8988T (cell line): ENCODE results near the gene TSPAN5.
"Not testable (repeated sequence)": the region's sequence is repeated elsewhere in the genome, so short reads cannot be mapped to it uniquely, and the experiment has no call there.

Experiments used
- DNase-seq: peaks from one replicate; pipeline ENCODE4 v3.0.0; 2011

TSPAN5 gene

DNA sequence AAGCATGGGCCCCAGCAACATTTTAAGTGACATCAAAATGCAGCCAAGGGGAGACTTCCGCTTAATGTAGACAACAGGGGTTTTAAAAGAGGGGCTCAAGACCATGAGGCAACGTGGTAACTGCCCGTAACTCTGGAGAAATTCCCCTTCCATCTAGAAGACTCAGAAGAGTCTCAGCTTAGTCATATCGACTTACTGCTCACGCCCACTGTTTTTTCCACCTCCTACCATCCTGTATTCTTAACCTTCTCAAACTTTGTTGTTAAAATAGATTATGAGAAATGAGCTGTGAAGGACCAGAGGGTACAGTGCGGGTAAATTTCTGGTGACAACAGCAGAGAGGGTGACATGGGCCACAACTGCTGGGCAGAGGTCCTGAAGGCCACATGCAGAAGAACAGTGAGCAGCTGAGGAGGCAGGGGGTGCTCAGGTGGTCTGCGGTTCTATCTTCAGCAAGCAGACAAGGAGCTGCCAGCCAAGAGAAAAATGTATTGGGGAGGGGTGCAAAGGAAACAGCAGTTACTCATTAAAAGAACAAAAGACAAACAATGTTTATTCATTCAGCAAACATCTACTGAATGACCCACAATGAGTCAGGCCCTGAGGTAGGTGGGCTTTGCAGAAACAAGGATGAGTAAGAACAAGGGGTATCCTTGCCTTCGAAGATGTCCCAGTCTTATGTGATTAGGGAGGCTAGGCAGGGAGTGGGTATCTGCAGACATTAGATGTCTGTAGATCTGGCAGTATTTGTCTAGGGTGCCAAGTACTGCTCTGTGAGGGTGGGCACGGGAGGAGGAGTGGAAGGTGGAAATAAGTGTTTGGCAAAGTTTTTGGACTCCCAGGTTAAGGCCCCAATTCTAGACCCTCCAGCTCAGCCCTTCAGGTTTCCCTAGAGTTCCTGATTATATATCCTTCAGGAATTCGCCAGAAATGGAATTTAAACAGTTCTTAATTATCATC, 175.3 kb downstream of the TSPAN5 start:
- no peak for DNase-seq

DNA sequence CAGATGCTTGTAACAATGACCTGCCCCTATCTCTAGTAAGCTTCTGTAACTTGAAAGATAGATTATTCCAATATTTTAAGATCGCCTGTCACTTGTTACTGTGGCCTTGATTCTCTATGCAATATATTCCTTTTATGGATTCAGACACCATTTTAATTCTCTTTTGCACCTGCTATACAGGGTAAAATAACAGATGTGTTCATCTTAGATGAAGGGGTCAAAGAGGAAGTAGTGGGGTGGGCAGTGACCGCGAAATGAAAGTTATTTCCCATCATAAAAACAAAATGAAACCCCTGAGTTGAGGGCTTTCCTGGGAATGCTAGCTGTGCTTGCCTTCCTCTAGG, 175.9 kb downstream of the TSPAN5 start:
- no peak for DNase-seq

DNA sequence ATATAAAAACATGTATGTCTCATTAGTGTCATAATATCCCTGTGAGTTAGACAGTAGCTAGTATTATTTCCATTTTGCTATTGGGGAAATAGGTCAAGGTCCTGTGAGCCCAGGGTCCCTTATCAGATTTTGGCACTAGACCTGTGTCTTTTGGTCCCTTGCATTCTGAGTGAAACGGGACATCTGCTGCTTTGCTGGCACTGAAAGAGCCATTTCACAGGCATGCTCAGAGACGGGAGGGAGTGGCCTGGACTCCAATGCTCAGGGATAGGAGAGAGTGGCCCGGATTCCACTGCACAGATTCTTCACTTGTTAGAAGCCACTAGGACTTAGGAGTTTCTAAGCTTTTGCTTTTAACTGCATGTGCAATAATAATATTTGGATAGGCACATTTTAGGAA, 177.2 kb downstream of the TSPAN5 start:
- no peak for DNase-seq

DNA sequence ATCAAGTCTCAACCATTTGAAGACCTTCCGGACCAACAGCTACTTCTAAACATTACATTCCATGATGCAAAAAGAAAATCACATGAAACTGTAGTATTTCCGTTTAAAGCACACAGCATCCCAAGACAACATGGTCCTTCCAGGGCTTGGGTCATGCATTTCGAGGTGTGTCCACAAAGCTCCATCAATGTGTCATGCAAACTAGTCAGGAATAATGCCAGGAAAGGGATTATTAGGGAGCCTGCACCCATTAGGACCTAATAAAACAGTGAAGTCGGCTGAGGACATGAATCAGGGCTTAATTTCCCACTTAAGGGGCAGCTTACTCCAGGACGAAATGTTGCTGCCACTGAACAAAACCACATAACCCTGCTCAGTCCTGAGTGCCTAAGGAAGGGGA, 177.9 kb downstream of the TSPAN5 start:
- no peak for DNase-seq

DNA sequence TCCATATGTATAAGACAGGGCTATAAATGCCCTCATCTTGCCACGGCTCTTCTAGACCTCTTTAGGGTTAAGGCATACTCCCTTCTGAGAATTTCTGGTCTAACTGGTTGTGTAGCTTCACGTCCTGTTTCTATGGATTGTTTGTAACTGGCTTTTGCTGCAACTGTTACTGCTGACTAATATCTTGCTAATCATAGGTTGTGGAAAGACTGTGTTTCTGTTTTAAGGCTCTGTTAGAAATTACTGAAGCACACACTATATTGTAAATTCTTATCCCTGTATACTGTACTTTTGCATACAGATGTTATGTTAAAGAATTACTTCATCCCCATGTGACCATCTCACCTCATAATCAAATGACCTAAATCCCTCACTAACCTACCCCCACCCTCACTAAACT, 178.8 kb downstream of the TSPAN5 start:
- DNase-seq, result not testable (repeated sequence)

DNA sequence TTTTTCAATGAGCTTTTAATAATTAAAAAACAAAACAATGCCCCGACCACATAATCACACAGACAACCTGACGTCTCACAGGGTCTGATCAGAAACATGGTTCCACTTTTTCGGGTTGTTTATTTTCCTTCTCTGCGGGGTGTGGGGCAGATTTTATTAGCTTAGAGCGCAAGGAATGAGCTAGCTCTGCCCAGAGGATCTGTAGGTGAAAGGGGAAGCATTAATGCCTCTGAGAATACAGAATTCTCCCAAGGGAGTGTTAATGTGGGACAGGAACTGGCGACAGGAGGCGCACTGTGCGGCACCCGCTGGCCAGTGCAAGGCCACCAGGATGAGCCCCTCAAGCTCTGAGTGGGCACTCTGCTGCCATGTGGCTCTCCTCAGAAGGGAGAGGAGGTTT, 181.5 kb downstream of the TSPAN5 start:
- no peak for DNase-seq

DNA sequence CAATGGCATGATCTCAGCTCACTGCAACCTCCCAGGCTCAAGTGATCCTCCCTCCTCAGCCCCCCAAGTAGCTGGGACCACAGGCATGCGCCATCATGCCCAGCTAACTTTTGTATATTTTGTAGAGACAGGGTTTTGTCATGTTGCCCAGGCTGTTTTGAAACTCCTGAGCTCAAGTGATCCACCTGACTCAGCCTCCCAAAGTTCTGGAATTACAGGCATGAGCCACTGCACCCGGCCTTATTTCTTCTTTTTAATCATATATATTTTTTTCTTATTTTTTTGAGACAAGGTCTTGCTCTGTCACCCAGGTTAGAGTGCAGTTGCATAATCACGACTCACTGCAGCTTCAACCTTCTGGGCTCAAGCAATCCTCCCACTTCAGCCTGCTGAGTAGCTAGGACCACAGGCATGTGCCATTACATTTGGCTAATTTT, 184.0 kb downstream of the TSPAN5 start:
- DNase-seq, result no peak

DNA sequence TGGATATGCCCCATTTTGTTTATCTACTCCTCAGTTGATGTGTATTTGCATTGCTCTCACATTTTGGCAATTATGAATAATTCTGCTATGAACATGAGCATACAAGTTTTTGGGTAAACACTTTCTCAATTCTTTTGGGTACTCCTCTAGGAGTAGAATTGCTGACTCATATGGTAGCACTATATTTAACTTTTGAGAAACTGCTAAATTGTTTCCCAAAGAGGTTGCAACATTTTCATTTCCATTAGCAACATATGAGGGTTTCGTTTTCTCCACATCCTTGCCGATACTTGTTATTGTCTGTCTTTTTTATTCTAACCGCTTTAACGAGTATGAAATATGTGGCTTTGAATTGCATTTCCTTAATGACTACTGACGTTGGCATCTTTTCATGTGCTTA, 185.4 kb downstream of the TSPAN5 start:
- DNase-seq, result no peak

DNA sequence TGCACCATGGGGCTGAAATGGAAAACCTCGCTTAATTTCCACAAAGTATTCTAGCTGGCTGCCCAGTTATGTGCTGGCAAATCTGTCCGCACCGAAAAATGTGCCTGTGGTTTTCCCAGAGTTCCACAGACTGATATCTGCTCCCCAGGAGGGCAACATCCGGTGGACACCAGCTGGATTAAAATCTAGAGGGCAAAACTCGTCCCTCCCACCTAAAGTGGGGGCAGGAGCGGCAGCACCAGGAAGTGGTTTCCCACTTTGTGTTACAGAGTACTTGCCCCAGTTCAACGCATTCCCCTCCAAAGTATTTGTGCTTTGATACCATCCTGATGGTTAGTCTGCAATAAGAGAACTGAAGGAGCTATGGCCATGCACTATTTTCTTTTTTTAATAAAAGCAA, 187.6 kb downstream of the TSPAN5 start:
- no peak for DNase-seq

DNA sequence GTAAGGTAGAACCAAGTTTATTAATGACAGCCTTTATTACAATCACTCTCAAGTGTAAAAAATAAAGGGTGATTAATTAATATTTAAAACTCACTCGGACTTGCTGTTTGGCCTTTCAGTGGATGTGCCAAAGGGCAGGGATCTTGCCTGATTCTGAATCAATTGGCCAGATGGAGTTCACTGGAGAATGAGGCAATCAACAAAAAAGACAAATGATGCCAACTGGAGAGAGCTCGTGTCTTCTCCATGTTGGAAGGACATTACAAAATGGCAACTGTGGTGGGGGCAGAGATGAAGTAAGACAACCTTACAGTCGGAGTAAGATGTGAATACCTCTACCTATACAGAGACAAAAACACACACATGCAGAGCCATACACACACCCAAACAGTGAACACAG, 188.0 kb downstream of the TSPAN5 start:
- DNase-seq, result no peak

DNA sequence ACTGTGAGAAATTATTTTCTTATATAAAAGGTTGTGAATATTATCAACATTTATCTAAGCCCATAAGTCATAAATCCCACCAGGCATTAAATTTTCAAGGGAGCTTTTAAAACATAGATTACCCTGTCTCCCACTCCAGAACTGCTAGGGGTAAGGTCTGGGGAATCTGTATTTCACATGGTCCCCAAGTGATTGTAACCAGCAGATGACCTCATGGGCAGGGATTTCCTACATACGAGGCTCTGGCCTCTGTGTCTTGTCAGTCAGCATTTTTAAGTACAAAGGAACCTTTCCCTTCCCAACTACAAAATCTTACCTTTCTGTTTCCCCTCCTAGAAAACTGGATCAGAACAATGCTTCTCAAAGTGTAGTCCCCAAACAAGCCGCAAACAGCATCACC, 188.6 kb downstream of the TSPAN5 start:
- no peak for DNase-seq

DNA sequence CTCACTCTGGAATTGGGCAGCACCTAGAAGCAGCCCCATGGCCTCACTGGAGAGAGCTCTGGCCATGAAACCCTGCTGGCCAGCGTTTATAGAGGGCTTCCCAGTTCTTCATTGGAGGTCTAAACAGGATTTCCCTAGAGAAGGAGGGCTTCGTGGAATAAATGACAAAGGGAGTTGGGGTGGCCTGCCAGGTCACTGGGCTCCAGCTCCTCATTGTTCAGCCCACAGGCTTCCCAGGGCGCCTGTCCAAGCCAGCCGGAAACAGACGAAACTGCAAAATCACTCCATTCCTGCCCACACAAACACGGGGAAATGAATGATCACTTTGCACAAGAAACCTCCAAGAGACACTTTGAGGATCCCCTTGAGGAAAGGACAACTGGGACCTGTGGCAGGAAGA, 189.7 kb downstream of the TSPAN5 start:
- no peak for DNase-seq

DNA sequence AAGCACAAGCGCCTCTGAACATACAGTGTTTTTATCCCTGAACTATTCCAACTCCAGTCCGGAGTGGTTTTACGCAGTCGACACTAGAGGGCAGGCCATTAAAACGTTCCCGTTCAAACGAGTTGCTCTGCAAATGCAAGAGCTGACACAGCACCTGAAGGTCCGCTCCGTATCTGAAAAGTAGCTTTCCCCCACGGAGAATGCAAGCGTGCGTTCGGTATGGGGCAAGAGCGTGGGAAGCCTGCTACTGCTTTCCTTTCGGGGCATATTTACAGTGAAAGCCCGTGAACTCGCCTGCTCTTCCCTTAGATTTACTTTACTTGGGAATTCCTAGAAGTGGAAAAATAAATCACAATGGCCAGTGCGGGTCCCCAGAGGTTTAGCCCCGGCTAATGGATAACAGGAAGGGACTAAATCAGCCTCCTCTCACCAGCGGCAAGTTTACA, 190.8 kb downstream of the TSPAN5 start:
- peak; percentile 39 for DNase-seq

DNA sequence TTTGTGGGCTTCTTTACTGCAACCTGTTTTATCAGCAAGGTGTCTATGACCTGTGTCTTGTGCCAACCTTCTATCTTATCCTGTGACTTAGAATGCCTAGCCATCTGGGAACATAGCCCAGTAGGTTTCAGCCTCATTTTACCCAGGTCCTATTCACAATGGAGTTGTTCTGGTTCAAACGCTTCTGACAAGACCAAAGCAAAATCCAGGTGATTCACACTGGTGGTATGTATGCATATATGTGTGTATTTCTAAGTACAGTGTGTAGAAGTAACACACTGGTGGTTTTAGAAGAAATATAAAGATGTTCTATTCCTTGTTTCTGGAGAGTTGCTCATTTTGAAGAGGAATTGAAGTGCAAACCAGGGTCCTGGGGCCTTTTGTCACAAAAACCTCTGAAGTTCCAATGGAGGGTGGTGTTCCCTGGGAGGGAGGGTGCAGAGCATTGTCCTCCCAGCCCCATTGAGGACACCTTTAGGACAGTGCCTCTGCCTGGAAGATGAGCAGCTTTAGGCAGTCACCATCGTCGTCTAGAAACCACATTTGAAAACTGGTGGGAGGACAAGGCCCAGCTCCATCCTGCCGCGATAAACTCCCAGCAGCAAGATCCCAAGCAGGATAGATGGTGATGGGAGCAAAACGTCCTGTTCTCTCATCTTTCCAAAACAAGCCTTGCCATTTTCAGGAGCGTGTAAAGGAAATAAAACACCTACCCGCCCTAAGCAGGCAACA, 191.4 kb downstream of the TSPAN5 start:
- no peak for DNase-seq

DNA sequence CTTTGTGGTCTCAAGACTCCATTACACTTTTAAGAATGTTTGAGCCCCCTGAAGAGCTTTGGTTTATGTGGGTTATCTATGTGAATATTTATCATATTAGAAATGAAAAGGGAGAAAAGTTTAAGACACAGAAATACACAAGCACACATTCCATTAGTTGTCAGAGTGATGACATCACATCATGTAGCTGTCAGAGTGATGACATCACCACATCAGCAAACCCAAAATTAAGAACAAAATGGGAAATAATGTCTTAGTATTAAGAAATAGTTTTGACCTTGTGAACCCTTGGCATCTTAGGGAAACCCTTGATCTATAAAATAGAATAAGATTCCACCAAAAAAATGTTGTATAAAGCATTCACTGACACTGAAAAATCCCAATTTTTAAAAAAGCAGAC, 195.9 kb downstream of the TSPAN5 start:
- no peak for DNase-seq

DNA sequence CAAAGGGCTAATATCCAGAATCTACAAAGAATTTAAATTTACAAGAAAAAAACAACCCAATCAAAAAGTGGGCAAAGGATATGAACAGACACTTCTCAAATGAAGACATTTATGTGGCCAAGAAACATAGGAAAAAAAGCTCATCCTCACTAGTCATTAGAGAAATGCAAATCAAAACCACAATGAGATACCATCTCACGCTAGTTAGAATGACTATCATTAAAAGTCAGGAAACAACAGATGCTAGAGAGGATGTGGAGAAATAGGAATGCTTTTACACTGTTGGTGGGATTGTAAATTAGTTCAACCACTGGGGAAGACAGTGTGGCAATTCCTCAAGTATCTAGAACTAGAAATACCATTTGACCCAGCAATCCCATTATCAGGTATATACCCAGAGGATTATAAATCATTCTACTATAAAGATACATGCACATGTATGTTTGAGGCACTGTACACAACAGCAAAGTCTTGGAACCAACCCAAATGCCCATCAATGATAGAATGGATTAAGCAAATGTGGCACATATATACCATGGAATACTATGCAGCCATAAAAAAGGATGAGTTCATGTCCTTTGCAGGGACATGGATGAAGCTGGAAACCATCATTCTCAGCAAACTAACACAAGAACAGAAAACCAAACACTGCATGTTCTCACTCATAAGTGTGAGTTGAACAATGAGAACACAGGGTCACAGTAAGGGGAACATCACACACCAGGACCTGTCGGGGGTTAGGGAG, 197.1 kb downstream of the TSPAN5 start:
- DNase-seq, result not testable (repeated sequence)

DNA sequence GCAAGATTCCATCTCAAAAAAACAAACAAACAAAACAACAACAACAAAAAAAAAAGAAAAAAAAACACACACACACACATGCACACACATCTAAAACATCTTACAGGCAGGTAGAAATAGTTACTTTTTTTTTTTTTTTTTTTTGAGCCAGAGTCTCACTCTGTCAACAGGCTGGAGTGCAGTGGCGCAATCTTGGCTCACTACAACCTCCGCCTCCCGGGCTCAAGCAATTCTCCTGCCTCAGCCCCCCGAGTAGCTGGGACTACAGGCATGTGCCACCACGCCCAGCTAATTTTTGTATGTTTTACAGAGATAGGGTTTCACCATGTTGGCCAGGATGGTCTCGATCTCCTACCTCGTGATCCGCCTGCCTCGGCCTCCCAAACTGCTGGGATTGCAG, 201.0 kb downstream of the TSPAN5 start:
- not testable (repeated sequence) for DNase-seq

DNA sequence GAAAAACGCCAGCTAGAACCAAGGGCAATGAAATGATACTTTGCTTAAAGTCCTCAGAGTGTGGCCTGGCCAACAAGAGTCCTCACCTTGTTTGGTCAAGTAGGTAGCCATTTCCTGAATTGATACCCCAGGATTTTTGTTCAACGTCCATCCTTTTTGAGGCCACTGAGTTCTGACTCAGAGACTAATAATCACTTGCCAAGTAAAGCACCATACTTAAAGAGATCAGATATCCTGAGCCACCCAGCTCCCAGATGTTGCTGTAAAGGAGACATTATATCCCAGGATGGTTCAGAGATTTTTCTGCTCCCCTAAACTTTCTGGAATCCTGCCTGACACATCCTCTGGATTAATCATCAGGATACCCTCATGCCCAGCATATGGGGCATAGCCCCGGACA, 206.3 kb downstream of the TSPAN5 start:
- DNase-seq, result no peak

DNA sequence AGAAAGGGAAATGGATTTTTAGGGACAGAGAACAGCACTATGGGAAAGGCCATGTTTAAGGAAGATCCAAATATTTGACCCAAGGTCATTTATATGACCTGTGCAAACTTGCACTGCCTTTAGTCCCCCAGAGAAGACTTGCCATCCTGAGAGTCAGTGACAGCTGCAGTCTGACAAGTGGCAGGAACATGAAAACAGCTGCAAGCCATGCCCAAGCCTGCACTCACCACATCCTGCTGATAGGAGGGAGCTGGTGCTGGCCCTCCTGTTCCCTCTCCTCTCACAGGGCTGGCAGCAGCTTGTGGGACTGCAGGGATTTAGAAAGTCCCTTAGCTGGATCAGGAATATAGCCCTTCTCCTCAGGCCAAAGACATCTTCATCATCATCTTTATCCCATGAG, 209.5 kb downstream of the TSPAN5 start:
- DNase-seq, result no peak

DNA sequence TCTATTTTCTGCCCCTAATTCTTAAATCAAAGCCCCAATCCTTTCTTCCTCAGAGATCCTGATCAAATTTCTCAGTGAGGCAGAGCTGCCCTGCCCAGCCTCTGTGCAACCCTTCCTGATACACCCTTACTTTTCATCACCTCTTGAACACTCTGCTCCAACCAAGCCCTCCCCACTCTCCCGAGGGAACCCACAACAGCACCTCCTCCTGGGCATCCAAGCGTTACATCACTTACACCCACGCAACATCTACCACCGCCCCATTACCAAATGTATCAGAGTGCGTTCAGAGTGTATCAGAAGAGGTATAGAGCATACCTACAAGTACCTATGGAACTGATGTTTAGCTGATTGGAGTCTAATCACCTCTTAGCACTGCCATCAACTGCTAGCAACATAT, 210.8 kb downstream of the TSPAN5 start:
- DNase-seq, result no peak

DNA sequence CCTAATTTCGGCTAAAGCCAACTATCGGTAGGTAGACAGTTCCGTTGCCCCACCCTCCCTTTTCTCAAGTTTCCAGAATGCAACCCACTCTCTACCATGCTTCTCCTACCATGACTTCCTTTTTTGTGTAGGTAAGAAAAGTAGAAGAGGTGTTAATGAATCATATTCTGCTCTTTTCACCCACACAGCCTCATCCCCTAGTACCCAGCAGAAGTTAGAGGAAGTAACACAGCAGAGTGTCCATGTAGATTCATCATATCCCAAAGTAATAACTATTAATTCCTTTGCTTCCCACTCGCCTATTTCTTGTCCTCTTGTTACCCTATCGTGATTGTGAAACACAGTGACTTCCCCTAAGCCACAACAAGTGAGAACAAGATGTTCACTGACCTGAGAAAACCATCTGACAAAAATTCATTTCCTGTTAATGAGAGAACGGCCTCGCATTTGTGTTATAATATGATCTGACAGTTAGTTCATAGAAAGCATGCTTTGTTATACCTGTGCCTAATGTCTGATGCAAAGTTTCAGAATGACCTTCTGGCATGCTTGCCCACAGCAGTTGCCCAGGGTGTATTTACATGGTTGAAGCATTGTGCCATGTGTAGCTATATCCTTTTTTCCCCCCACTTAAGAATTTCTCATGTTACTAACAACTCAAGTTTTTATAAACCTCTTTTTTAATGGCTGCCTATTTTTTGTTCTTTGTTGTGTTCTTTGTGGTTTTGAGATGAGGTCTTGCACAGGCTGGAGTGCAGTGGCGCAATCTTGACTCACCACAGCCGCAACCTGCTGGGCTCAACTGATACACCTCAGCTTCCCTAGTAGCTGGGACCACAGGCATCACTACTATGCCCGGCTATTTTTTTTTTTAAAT, 211.7 kb downstream of the TSPAN5 start:
- no peak for DNase-seq

DNA sequence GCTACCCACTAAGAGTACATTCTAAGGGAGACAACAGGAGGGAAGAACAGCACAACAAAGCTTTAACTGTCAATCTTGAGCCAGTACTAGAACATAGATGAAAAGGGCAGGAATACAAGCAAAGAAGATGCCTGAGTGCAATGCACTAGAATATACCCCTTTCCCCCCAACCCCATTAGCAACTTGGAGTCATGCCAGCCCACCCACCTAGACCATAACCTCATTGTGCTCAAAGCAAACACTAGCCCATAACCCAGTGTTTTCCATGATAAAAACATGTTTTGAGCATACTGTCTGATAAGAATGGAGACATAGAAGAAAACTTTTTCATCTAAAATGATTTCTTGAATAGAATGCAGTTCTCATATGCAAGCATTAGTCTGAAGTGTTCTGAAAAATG, 214.0 kb downstream of the TSPAN5 start:
- DNase-seq, result no peak

DNA sequence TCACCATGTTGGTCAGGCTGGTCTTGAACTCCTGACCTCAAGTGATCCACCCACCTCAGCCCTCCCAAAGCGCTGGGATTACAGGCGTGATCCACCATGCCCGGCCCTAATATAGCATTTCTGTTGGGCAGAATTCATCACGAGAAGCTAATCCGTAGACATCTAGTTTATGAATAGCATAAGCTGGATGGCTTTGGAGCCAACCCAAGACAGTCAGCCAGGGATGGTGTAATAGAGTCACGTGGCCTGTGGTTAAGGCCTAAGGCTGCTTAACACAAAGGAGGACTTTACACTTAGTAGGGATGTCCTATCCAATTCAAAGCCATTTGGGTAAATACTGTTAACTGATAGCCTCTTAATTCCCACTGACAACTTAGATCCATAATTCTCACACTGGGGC, 223.6 kb downstream of the TSPAN5 start:
- DNase-seq, result no peak
